SH-SY5Y (cell line): ENCODE results near the gene ARHGAP28.

Experiments used
- GATA2 ChIP-seq: IDR thresholded peaks from 2 replicates; pipeline ENCODE4 v1.6.1; 2011; ENCODE audit warnings: mild to moderate bottlenecking, low read depth, low read length
- GATA3 ChIP-seq: IDR thresholded peaks from 2 replicates; pipeline ENCODE4 v1.6.1; 2011; ENCODE audit warnings: low read depth, mild to moderate bottlenecking, low read length, moderate library complexity

DNA sequence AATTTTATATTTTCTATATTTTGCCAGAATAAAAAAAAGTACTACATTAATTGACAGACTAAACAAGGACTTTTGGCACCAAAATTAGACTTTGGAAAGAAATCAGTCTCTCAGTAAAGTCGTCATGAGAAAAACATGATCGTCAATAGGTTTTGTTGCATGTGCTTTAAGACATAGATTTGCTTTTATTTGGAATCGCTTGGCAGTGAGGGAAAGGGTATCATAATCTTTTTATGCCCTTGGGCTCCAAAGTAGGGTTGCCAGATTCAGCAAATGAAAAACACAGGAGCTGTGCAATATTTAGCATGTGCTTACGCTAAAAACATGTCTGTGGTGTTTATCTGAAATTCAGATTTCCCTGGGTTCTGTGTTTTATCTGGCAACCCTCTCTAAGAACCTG, 210.5 kb downstream of the ARHGAP28 start:
- no peak for TF ChIP-seq GATA3
- TF ChIP-seq GATA2 = no peak
